ENCODE results near the gene MMP19.
"Not testable (repeated sequence)": the region's sequence is repeated elsewhere in the genome, so short reads cannot be mapped to it uniquely, and the experiment has no call there.

MMP19 gene

GRCh38 chr12:55843431-55843830 lies 695 bp upstream of the MMP19 start:
- DNase-seq, result no peak

GRCh38 chr12:55840581-55841351 lies 2.0 kb downstream of the MMP19 start:
- DNase-seq, result no peak

- DNase-seq, result no peak
Measured at GRCh38 chr12:55839345-55840140, 3.2 kb downstream of the MMP19 start.

- DNase-seq, result no peak
Measured at GRCh38 chr12:55838361-55838760, 4.4 kb downstream of the MMP19 start.

- not testable (repeated sequence) for DNase-seq
Measured at GRCh38 chr12:55834400-55834799, 8.3 kb downstream of the MMP19 start.

- no peak for DNase-seq
Measured at GRCh38 chr12:55833056-55833455, 9.7 kb downstream of the MMP19 start.

GRCh38 chr12:55831447-55831815 lies 11.3 kb downstream of the MMP19 start:
- no peak for DNase-seq

- DNase-seq, result peak; percentile 66
Measured at GRCh38 chr12:55830601-55831446, 11.9 kb downstream of the MMP19 start.

GRCh38 chr12:55829967-55830600 lies 12.7 kb downstream of the MMP19 start:
- DNase-seq, result no peak

GRCh38 chr12:55828357-55828756 lies 14.4 kb downstream of the MMP19 start:
- no peak for DNase-seq

- DNase-seq, result no peak
Measured at GRCh38 chr12:55827806-55828205, 14.9 kb downstream of the MMP19 start.

GRCh38 chr12:55824726-55825125 lies 18.0 kb downstream of the MMP19 start:
- no peak for DNase-seq

- DNase-seq, result no peak
Measured at GRCh38 chr12:55823419-55823818, 19.3 kb downstream of the MMP19 start.

- no peak for DNase-seq
Measured at GRCh38 chr12:55822228-55822627, 20.5 kb downstream of the MMP19 start.

GRCh38 chr12:55820679-55821078 lies 22.1 kb downstream of the MMP19 start:
- DNase-seq, result peak; percentile 36

GRCh38 chr12:55818886-55819285 lies 23.9 kb downstream of the MMP19 start:
- DNase-seq, result peak; percentile 26

- DNase-seq, result no peak
Measured at GRCh38 chr12:55818140-55818728, 24.5 kb downstream of the MMP19 start.

- peak; percentile 100 for DNase-seq
Measured at GRCh38 chr12:55817345-55818139, 25.2 kb downstream of the MMP19 start, which contains the start of the genes ORMDL2 and SARNP. TSS of gene ORMDL2 (plus strand) at chr12:55818041. CDS start at chr12:55819000, 959 bp downstream. TSS of gene SARNP (minus strand) at chr12:55817724. CDS start at chr12:55817701, 23 bp downstream.

GRCh38 chr12:55816881-55817344 lies 25.8 kb downstream of the MMP19 start:
- no peak for DNase-seq

GRCh38 chr12:55815473-55815872 lies 27.3 kb downstream of the MMP19 start:
- no peak for DNase-seq

- DNase-seq, result no peak
Measured at GRCh38 chr12:55814257-55814656, 28.5 kb downstream of the MMP19 start.
